Type B pancreatic cell (in vitro differentiated cells): ENCODE data around the gene NTN3. TPM values are rescaled to one million over a fixed set of nuclear protein-coding genes. Genes with fewer than 3 reads are reported as not detected.
"Not testable (repeated sequence)": the region's sequence is repeated elsewhere in the genome, so short reads cannot be mapped to it uniquely, and the experiment has no call there.

Experiments used
- DNase-seq: peaks from one replicate; pipeline ENCODE4 v3.0.0; 2021; ENCODE audit warnings: mixed read lengths; ENCODE audit not compliant: unreplicated experiment; ENCODE audit errors: extremely low spot score
- H3K27ac Mint-ChIP-seq: 2 replicates; pipeline ENCODE4 v1.8.0; 2021; ENCODE audit warnings: mild to moderate bottlenecking, mixed read lengths
- H3K27me3 Mint-ChIP-seq: 2 replicates; pipeline ENCODE4 v1.8.0; 2021; ENCODE audit warnings: mixed read lengths
- H3K36me3 Mint-ChIP-seq: 2 replicates; pipeline ENCODE4 v1.8.0; 2021; ENCODE audit warnings: mixed read lengths
- H3K4me1 Mint-ChIP-seq: one replicate; pipeline ENCODE4 v1.8.0; 2021; ENCODE audit warnings: mixed read lengths; ENCODE audit not compliant: unreplicated experiment
- H3K4me3 Mint-ChIP-seq: 2 replicates; pipeline ENCODE4 v1.8.0; 2021; ENCODE audit warnings: mild to moderate bottlenecking, mixed read lengths
- H3K9me3 Mint-ChIP-seq: 2 replicates; pipeline ENCODE4 v1.8.0; 2021; ENCODE audit warnings: mixed read lengths
- total RNA-seq: library from RNA; stranded (reverse); gene quantifications from 2 replicates; pipeline ENCODE4 v1.2.1, GENCODE V29; 2021; ENCODE audit warnings: low replicate concordance
- TF ChIP-seq, protein P1 (sequence below): fragments of 200-600 bp; sonication (generic); conservative IDR thresholded peaks from 2 replicates; pipeline ENCODE4 v1.5.0; 2021; ENCODE audit warnings: antibody characterized with exemption, mild to moderate bottlenecking

NTN3 gene
- total RNA-seq, 1 donor from 2014 or later: 4.5 TPM

DNA sequence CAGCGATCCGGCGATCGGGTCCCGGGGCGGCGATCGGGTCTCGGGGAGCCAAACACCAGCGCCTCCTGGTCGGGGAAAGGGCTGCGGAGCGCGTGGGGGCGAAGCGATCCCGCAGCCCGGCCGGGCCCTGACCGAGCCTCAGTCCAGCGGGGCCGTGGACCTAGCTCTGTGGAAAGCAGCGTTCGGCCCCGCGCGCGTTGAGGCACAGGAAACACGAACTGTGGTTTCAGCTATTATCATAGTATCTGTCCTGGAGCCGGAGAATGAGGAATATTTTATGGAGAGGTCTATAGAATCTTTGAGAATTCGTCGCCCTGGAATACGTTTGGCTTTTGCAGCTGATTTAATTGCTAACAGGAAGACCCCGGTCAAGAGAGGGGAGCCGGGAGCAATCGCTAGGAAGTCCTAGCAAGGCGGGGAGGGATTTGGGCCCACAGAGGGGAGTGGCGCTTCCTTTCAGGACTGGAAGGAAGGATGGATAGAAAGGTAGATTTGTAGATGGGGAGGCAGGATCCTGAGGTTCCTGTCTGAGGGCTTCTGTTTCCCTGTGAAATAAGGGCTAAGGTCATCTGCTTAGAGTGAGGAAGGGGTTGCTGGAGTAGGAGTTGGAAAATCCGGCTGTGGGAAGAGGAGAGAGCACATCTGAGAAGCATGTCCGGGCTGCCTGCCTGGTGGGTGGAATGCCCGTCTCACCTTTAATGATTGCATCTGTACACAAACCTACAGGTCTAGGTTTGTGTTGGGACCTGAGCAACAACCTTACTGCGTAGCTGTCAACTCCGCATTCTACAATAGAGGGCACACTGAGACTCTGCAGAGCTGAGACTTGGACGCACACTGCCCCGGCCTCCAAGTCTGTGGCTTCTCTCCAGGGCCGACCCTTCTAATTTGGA lies 41.1 kb upstream of the NTN3 start:
- TF ChIP-seq, protein P1, sequence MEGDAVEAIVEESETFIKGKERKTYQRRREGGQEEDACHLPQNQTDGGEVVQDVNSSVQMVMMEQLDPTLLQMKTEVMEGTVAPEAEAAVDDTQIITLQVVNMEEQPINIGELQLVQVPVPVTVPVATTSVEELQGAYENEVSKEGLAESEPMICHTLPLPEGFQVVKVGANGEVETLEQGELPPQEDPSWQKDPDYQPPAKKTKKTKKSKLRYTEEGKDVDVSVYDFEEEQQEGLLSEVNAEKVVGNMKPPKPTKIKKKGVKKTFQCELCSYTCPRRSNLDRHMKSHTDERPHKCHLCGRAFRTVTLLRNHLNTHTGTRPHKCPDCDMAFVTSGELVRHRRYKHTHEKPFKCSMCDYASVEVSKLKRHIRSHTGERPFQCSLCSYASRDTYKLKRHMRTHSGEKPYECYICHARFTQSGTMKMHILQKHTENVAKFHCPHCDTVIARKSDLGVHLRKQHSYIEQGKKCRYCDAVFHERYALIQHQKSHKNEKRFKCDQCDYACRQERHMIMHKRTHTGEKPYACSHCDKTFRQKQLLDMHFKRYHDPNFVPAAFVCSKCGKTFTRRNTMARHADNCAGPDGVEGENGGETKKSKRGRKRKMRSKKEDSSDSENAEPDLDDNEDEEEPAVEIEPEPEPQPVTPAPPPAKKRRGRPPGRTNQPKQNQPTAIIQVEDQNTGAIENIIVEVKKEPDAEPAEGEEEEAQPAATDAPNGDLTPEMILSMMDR: no peak
- H3K27ac Mint-ChIP-seq: peak overlapping the region; percentile 57
- H3K36me3 Mint-ChIP-seq: peaks cover 7% of the 10 kb centered on the region
- no peaks in the 10 kb centered on the region for H3K9me3 Mint-ChIP-seq
- H3K4me3 Mint-ChIP-seq: peak overlapping the region; percentile 91
- H3K4me1 Mint-ChIP-seq: peaks cover 22% of the 10 kb centered on the region
- DNase-seq: no peak
- no peaks in the 10 kb centered on the region for H3K27me3 Mint-ChIP-seq

DNA sequence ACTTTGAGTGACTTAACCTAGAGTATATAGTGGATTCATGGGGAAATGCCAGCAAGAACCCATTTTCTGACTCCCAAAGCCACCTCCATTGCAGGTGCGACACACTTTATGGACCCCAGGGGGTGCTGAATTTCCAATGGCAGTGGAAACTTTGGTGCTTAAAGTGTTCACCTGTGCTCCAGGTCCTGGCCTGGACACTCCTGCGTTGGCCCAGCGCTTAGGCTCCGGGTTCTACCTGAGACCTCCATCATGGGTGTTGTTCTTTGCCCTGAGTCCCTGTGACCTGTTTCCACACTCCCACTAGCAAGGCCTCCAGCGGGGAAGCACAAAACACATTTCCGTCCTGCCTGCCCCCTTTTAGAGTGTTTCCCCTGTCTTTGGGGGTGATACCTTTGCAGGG lies 38.8 kb upstream of the NTN3 start:
- no peak overlapping the region for H3K4me3 Mint-ChIP-seq
- TF ChIP-seq, protein P1: no peak
- H3K4me1 Mint-ChIP-seq: peaks cover 20% of the 10 kb centered on the region
- no peak for DNase-seq
- H3K27ac Mint-ChIP-seq: no peak overlapping the region
- peaks cover 7% of the 10 kb centered on the region for H3K36me3 Mint-ChIP-seq
- H3K27me3 Mint-ChIP-seq: no peaks in the 10 kb centered on the region
- H3K9me3 Mint-ChIP-seq: no peaks in the 10 kb centered on the region

DNA sequence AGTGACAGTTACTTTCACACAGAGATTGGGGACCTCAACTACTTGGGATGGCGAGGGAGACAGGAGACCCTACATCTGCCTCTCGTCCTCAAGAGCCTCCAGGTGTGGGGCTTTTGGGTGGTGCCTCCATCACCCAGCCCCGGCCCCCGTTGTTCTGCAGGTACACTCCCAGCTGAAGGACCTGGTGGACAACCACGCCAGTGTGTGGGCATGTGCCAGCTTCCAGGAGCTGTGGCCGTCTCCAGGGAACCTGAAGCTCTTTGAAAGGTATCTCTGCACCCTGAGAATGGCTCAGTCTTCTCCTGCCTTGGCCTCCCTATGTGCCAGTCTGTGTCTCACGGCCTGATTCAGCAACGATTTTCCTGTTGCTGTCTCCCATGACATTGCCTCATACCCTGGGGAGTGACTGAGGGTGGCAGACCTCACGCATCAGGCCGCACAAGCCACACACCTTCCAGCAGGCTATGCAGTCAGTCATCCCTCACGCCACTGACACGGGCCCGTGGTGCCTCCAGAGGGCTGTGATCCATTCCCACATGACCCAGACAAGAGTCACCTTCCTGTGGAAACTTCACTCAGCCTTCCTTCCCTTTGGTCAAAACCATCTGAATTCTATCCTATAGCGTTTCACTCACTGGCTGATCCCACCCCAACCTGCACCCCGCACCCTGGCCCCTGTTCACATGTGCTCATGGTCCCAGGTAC lies 38.1 kb upstream of the NTN3 start:
- H3K36me3 Mint-ChIP-seq: peaks cover 7% of the 10 kb centered on the region
- TF ChIP-seq, protein P1: no peak
- H3K4me3 Mint-ChIP-seq: no peak overlapping the region
- DNase-seq: no peak
- no peaks in the 10 kb centered on the region for H3K9me3 Mint-ChIP-seq
- H3K27ac Mint-ChIP-seq: no peak overlapping the region
- peaks cover 13% of the 10 kb centered on the region for H3K4me1 Mint-ChIP-seq
- no peaks in the 10 kb centered on the region for H3K27me3 Mint-ChIP-seq

DNA sequence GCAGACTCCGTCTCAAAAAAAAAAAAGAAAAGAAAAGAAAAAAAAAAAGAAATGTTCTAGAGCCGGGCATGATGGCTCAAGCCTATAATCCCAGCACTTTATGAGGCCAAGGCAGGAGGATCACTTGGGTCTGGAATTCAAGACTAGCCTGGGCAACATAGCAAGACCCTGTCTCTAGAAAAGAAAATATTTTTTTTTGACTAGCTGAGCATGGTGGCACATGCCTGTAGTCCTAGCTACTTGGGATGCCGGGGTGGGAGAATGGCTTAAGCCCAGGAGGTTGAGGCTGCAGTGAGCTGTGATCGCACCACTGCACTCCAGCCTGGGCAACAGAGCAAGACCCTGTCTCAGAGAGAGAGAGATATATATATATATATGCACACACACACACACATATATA lies 35.9 kb upstream of the NTN3 start:
- not testable (repeated sequence) for H3K27ac Mint-ChIP-seq, H3K27me3 Mint-ChIP-seq, H3K4me3 Mint-ChIP-seq, DNase-seq, H3K4me1 Mint-ChIP-seq, H3K9me3 Mint-ChIP-seq, H3K36me3 Mint-ChIP-seq

DNA sequence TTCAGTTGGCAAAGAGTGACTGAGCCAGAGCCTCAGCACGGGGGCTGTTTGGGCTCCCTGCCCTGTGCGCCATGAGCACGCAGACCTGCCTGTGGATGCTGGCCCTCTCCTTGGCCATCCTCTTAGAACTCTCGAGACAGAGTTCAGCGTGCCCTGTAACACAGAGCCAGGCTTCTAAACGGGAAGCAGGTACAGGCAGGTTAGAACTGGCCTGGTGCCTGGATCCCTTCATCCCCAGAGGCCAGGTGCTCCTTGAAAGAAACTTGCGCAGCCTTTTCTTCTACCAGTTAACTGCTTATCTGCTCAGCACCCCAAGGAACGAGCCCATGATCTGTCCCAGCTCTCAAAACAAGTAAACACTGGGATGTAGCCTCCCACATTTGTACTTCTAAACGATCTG lies 35.0 kb upstream of the NTN3 start:
- no peaks in the 10 kb centered on the region for H3K4me1 Mint-ChIP-seq
- H3K27me3 Mint-ChIP-seq: no peaks in the 10 kb centered on the region
- H3K9me3 Mint-ChIP-seq: no peaks in the 10 kb centered on the region
- H3K4me3 Mint-ChIP-seq: no peak overlapping the region
- no peak for DNase-seq
- H3K36me3 Mint-ChIP-seq: peaks cover 7% of the 10 kb centered on the region
- no peak overlapping the region for H3K27ac Mint-ChIP-seq
- TF ChIP-seq, protein P1: no peak
